ENCODE measurements around the gene TARS2. TPM values are rescaled to one million over a fixed set of nuclear protein-coding genes. Genes with fewer than 3 reads are reported as not detected.

The TARS2 gene
- polyA plus RNA-seq, 1 of the 3 experiments (the other 2 are of a cell fraction) = 22.2 TPM

DNA sequence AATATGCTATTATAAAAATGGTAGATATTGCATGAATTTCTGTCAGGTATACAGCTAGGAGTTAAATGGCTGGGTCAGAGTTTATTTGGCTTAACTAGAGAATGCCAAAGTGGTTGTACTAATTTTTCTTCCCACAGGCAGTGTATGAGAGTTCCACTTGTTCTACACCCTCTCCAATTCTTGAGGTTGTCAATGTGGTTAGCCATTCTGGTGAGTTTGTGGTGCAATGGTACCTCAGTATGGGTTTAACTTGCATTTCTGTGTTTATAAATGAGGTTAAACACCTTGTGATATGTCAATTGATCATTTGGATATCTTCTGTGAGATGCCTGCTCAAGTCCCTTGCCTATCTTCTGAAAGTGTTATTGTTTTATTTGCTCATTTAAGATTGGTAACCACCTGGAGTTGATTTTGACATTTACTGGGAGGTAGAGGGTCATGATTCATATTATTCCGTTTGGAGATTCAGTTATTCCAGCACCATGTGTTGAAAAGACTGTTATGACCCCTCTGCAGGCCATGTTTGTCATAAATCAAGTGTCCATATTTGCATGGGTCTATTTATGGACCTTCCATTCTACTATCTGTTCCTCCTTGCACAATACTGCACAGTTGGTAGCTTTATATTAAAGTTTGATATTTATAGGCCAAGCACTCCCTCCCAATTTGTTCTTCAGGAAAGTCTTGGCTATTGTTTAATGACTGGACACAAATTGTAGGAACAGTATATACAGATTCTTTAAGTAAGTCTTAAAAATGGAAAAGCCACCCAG, 34.2 kb downstream of the TARS2 start:
- no peak for DNase-seq
- TF ChIP-seq NFIC (IDR thresholded peaks at IDR 0.05; ENCODE audit: borderline replicate concordance) (no peak), SMC3 (IDR thresholded peaks at IDR 0.05; ENCODE audit: low read depth, low read length) (no peak), GATA2 (CRISPR knock-in tag; IDR thresholded peaks at IDR 0.05) (no peak), FOXJ3 (CRISPR knock-in tag; IDR thresholded peaks at IDR 0.05) (no peak), USF2 (IDR thresholded peaks at IDR 0.05; ENCODE audit: borderline replicate concordance, low read depth, low read length) (no peak), MAX (IDR thresholded peaks at IDR 0.05; ENCODE audit: low read depth) (no peak), TEAD4 (IDR thresholded peaks at IDR 0.05; ENCODE audit: borderline replicate concordance, insufficient read depth) (no peak), JUND (IDR thresholded peaks at IDR 0.05) (no peak), FOSL2 (IDR thresholded peaks at IDR 0.05; ENCODE audit: borderline replicate concordance, low read depth) (no peak), MXI1 (IDR thresholded peaks at IDR 0.05; ENCODE audit: low read depth, low read length) (no peak), RXRA (IDR thresholded peaks at IDR 0.05; ENCODE audit: borderline replicate concordance, low read depth) (no peak), EZH2phosphoT487 (IDR thresholded peaks at IDR 0.05; ENCODE audit: borderline replicate concordance, low read depth) (no peak), TAF1 (IDR thresholded peaks at IDR 0.05; ENCODE audit: borderline replicate concordance, low read depth, low read length) (no peak), RCOR1 (IDR thresholded peaks at IDR 0.05; ENCODE audit: low read length) (no peak)
- TF ChIP-seq, protein P1, sequence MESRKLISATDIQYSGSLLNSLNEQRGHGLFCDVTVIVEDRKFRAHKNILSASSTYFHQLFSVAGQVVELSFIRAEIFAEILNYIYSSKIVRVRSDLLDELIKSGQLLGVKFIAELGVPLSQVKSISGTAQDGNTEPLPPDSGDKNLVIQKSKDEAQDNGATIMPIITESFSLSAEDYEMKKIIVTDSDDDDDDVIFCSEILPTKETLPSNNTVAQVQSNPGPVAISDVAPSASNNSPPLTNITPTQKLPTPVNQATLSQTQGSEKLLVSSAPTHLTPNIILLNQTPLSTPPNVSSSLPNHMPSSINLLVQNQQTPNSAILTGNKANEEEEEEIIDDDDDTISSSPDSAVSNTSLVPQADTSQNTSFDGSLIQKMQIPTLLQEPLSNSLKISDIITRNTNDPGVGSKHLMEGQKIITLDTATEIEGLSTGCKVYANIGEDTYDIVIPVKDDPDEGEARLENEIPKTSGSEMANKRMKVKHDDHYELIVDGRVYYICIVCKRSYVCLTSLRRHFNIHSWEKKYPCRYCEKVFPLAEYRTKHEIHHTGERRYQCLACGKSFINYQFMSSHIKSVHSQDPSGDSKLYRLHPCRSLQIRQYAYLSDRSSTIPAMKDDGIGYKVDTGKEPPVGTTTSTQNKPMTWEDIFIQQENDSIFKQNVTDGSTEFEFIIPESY (IDR thresholded peaks at IDR 0.05; ENCODE audit: borderline replicate concordance, low read depth) = no peak
- TF ChIP-seq, protein P2, sequence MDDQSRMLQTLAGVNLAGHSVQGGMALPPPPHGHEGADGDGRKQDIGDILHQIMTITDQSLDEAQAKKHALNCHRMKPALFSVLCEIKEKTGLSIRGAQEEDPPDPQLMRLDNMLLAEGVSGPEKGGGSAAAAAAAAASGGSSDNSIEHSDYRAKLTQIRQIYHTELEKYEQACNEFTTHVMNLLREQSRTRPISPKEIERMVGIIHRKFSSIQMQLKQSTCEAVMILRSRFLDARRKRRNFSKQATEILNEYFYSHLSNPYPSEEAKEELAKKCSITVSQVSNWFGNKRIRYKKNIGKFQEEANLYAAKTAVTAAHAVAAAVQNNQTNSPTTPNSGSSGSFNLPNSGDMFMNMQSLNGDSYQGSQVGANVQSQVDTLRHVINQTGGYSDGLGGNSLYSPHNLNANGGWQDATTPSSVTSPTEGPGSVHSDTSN (IDR thresholded peaks at IDR 0.05) = no peak
- TF ChIP-seq, protein P3, sequence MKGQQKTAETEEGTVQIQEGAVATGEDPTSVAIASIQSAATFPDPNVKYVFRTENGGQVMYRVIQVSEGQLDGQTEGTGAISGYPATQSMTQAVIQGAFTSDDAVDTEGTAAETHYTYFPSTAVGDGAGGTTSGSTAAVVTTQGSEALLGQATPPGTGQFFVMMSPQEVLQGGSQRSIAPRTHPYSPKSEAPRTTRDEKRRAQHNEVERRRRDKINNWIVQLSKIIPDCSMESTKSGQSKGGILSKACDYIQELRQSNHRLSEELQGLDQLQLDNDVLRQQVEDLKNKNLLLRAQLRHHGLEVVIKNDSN (IDR thresholded peaks at IDR 0.05; ENCODE audit: borderline replicate concordance, low read depth) = no peak
- H2AFZ ChIP-seq (ENCODE audit: low read depth) = no peak overlapping the region
- no peaks in the 10 kb centered on the region for H3K27me3 ChIP-seq (ENCODE audit: insufficient read depth)
- ChIA-PET POLR2A (no interaction called here), CTCF (interaction anchor here (1.1 to 1.8 kb wide), 2 partner anchors 12 to 38 kb away, joined by 3 to 5 read pairs; no protein-coding TSS in a partner anchor)
- H3K27ac ChIP-seq (ENCODE audit: low read depth in 2 of 2, low read length in 1 of 2) = no peak overlapping the region
- H3K4me3 ChIP-seq (ENCODE audit: low read depth in 2 of 2, low read length in 1 of 2) = no peak overlapping the region
- no peak overlapping the region for H3K9ac ChIP-seq
- H3K9me2 ChIP-seq = no peaks in the 10 kb centered on the region
- H3K9me3 ChIP-seq = no peaks in the 10 kb centered on the region
- H3K36me3 ChIP-seq (replicated peaks in 1 of 2; ENCODE audit: control insufficient read depth in 1 of 2, insufficient read depth in 2 of 2, low read length in 1 of 2) = no peaks in the 10 kb centered on the region
- no peaks in the 10 kb centered on the region for H3K79me2 ChIP-seq (ENCODE audit: insufficient read depth)
- no peaks in the 10 kb centered on the region for H4K20me1 ChIP-seq (ENCODE audit: insufficient read depth)
- no peaks in the 10 kb centered on the region for H3K4me1 ChIP-seq (ENCODE audit: control insufficient read depth in 1 of 2, insufficient read depth in 2 of 2, low read depth in 1 of 2, low read length in 1 of 2)
- no peak overlapping the region for H3K4me2 ChIP-seq
- peaks cover 3% of the 10 kb centered on the region for H3F3A ChIP-seq (replicated peaks; ENCODE audit: insufficient read depth)
- 44% methylated on average over 1 of the region's 1 CpG for WGBS (ENCODE audit: low lambda C conversion rate)
